ENCODE results near the gene GPR183. TPM values are rescaled to one million over a fixed set of nuclear protein-coding genes. Genes with fewer than 3 reads are reported as not detected.

GPR183 gene
- total and polyA plus RNA-seq, 2 experiments from 2014 or later: 0.25 TPM; not detected in 1

DNA sequence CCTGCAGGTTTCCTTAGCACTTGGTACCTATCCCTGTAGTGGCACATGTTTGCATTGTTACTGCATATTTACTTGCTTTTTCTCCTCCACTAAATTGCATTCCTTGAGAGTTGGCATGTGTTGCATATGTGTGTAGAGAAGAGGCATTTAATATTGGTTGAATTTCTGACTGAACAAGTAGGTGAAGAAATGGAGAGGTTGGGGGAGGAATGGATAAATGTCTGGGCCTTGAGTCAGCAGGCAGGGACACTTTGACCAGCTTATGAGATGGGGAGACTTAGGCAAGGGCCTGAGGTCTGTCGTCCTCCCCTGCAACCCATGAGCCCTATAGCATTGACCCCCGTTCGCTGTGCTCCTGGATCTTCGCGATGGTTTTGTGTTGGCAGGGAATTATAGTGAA lies 47.0 kb downstream of the GPR183 start:
- 94 to 96% methylated on average over 5 of the region's 5 CpGs for WGBS, 2 experiments (ENCODE audit: low coverage in 1 of 2, low lambda C conversion rate in 2 of 2, missing lambda C conversion rate in 2 of 2)
- H3K4me1 ChIP-seq (ENCODE audit: insufficient read depth): peaks cover 26% of the 10 kb centered on the region
- no peaks in the 10 kb centered on the region for H3F3A ChIP-seq (ENCODE audit: insufficient read depth)
- H3K9me3 ChIP-seq (ENCODE audit: low read depth): no peaks in the 10 kb centered on the region
- no peak overlapping the region for H3K4me2 ChIP-seq (ENCODE audit: unreplicated experiment)
- H2AFZ ChIP-seq: no peak overlapping the region
- peaks cover 3% of the 10 kb centered on the region; the same call in 1 of the 2 replicates for H3K79me2 ChIP-seq (ENCODE audit: insufficient read depth)
- H3K27ac ChIP-seq: no peak overlapping the region
- no peaks in the 10 kb centered on the region for H3K36me3 ChIP-seq (ENCODE audit: low read depth)
- TF ChIP-seq EZH2phosphoT487 (IDR thresholded peaks at IDR 0.05; ENCODE audit: insufficient read depth, low read depth): no peak
- no peak for TF ChIP-seq EZH2 (IDR thresholded peaks at IDR 0.05; ENCODE audit: insufficient read depth, poor library complexity, severe bottlenecking)
- no peak overlapping the region for H3K9ac ChIP-seq
- H3K4me3 ChIP-seq: no peak overlapping the region
- DNase-seq: peak; percentile 26
- no peaks in the 10 kb centered on the region for H4K20me1 ChIP-seq (ENCODE audit: insufficient read depth)
- in situ Hi-C loops (cut with MboI): loop anchor here (10.0 kb wide), 1 partner anchor 85 kb away; no protein-coding TSS in a partner anchor
- H3K9me2 ChIP-seq (ENCODE audit: insufficient read depth): no peaks in the 10 kb centered on the region
- no peaks in the 10 kb centered on the region for H3K27me3 ChIP-seq (replicated peaks; ENCODE audit: insufficient read depth)

- no peaks in the 10 kb centered on the region for H3K36me3 ChIP-seq (ENCODE audit: low read depth)
- in situ Hi-C loops (cut with MboI): no loop called here
- no peaks in the 10 kb centered on the region for H3K9me3 ChIP-seq (ENCODE audit: low read depth)
- H3K27ac ChIP-seq: no peak overlapping the region
- no peak overlapping the region for H3K4me2 ChIP-seq (ENCODE audit: unreplicated experiment)
- H4K20me1 ChIP-seq (ENCODE audit: insufficient read depth): no peaks in the 10 kb centered on the region
- H3K4me1 ChIP-seq (ENCODE audit: insufficient read depth): peaks cover 26% of the 10 kb centered on the region
- no peak for DNase-seq
- H3K9me2 ChIP-seq (ENCODE audit: insufficient read depth): no peaks in the 10 kb centered on the region
- WGBS, 2 experiments (ENCODE audit: low coverage in 1 of 2, low lambda C conversion rate in 2 of 2, missing lambda C conversion rate in 2 of 2): 98 to 99% methylated on average over 3 of the region's 3 CpGs
- H2AFZ ChIP-seq: no peak overlapping the region
- no peaks in the 10 kb centered on the region for H3K27me3 ChIP-seq (replicated peaks; ENCODE audit: insufficient read depth)
- TF ChIP-seq EZH2 (IDR thresholded peaks at IDR 0.05; ENCODE audit: insufficient read depth, poor library complexity, severe bottlenecking) (no peak), EZH2phosphoT487 (IDR thresholded peaks at IDR 0.05; ENCODE audit: insufficient read depth, low read depth) (no peak)
- H3K9ac ChIP-seq: no peak overlapping the region
- H3F3A ChIP-seq (ENCODE audit: insufficient read depth): no peaks in the 10 kb centered on the region
- H3K79me2 ChIP-seq (ENCODE audit: insufficient read depth): peaks cover 3% of the 10 kb centered on the region; the same call in 1 of the 2 replicates
- H3K4me3 ChIP-seq: no peak overlapping the region
These were observed 48.3 kb downstream of the GPR183 start for GRCh38 chr13:99258946-99259345.

DNA sequence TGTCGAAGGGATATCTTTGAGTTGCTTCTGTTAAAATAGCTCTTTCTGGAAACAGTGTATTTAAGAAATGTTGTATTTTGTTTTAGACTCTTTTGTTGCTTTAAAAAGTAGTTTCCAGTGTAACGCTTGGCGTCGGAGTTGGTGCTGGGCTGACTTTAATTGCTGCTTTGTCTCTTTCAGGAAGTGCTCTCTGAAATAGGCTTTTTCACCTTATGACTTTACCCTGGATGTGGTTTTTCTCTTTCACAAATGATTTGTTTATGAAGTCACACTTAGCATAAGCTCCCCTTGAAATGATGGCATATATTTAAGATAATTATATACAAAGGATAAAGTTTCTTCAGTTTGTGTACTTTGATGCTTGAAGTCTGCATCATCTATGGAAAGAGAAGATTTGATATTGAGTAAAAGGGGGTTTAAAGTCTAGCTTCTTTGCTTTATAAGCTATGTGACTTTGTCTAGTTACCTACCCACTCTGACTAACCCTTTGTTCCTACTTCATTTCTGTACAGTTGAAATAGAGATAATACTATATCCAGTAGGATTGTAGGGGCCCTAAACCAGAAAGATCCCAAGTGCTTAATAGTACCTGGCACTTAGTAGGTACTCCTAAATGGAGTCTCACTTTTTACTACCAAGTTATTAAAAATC lies 48.9 kb downstream of the GPR183 start, which contains the start of gene GPR18:
Gene GPR18 (minus strand): TSS at position 170 of the 651 bp plus-strand sequence. CDS start 2,507 bp downstream, outside the sequence.
- WGBS, 2 experiments (ENCODE audit: low coverage in 1 of 2, low lambda C conversion rate in 2 of 2, missing lambda C conversion rate in 2 of 2): 90 to 92% methylated on average over 4 of the region's 4 CpGs
- no peaks in the 10 kb centered on the region for H3K36me3 ChIP-seq (ENCODE audit: low read depth)
- no peaks in the 10 kb centered on the region for H4K20me1 ChIP-seq (ENCODE audit: insufficient read depth)
- H3K9me2 ChIP-seq (ENCODE audit: insufficient read depth): no peaks in the 10 kb centered on the region
- peak within 1 kb of the TSS; percentile 33 for H3K4me2 ChIP-seq (ENCODE audit: unreplicated experiment)
- H2AFZ ChIP-seq: no peak within 1 kb of the TSS
- peaks cover 3% of the 10 kb centered on the region; the same call in 1 of the 2 replicates for H3K79me2 ChIP-seq (ENCODE audit: insufficient read depth)
- H3K4me3 ChIP-seq: no peak within 1 kb of the TSS
- peak within 1 kb of the TSS; percentile 19 for H3K27ac ChIP-seq
- no peaks in the 10 kb centered on the region for H3K27me3 ChIP-seq (replicated peaks; ENCODE audit: insufficient read depth)
- H3K9me3 ChIP-seq (ENCODE audit: low read depth): no peaks in the 10 kb centered on the region
- no peak within 1 kb of the TSS for H3K9ac ChIP-seq
- TF ChIP-seq EZH2phosphoT487 (IDR thresholded peaks at IDR 0.05; ENCODE audit: insufficient read depth, low read depth): no peak
- no peak for TF ChIP-seq EZH2 (IDR thresholded peaks at IDR 0.05; ENCODE audit: insufficient read depth, poor library complexity, severe bottlenecking)
- no peaks in the 10 kb centered on the region for H3F3A ChIP-seq (ENCODE audit: insufficient read depth)
- no peak for DNase-seq
- H3K4me1 ChIP-seq (ENCODE audit: insufficient read depth): peaks cover 26% of the 10 kb centered on the region
- in situ Hi-C loops (cut with MboI): no loop called here

DNA sequence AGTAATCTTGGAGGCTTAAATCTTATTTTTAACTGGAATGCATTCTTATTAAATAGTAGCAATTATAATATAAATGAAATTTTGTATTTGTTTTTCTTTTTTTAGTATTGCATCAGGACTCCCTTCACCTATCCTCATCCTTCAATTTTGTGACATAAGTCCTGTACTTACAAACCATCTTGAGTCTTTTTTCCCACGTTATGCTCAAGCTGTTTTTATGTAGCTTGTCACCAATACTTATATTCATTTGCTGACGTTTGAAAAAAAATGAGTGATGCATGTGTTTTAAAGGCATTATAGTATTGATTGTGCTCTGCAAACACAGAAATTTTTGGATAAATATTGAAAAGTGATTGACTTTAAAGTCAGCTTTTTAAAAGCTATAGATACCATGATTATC lies 49.9 kb downstream of the GPR183 start:
- H3K9ac ChIP-seq: no peak overlapping the region
- H3K9me2 ChIP-seq (ENCODE audit: insufficient read depth): no peaks in the 10 kb centered on the region
- in situ Hi-C loops (cut with MboI): no loop called here
- peaks cover 26% of the 10 kb centered on the region for H3K4me1 ChIP-seq (ENCODE audit: insufficient read depth)
- H3K27ac ChIP-seq: peak overlapping the region; percentile 19
- no peak for TF ChIP-seq EZH2phosphoT487 (IDR thresholded peaks at IDR 0.05; ENCODE audit: insufficient read depth, low read depth)
- no peak for TF ChIP-seq EZH2 (IDR thresholded peaks at IDR 0.05; ENCODE audit: insufficient read depth, poor library complexity, severe bottlenecking)
- WGBS, 2 experiments (ENCODE audit: low coverage in 1 of 2, low lambda C conversion rate in 2 of 2, missing lambda C conversion rate in 2 of 2): 93 to 96% methylated on average over 2 of the region's 2 CpGs
- peaks cover 3% of the 10 kb centered on the region; the same call in 1 of the 2 replicates for H3K79me2 ChIP-seq (ENCODE audit: insufficient read depth)
- H3K9me3 ChIP-seq (ENCODE audit: low read depth): no peaks in the 10 kb centered on the region
- no peak overlapping the region for H3K4me3 ChIP-seq
- H3K4me2 ChIP-seq (ENCODE audit: unreplicated experiment): peak overlapping the region; percentile 33
- no peak for DNase-seq
- no peak overlapping the region for H2AFZ ChIP-seq
- H3K36me3 ChIP-seq (ENCODE audit: low read depth): no peaks in the 10 kb centered on the region
- no peaks in the 10 kb centered on the region for H3K27me3 ChIP-seq (replicated peaks; ENCODE audit: insufficient read depth)
- H4K20me1 ChIP-seq (ENCODE audit: insufficient read depth): no peaks in the 10 kb centered on the region
- H3F3A ChIP-seq (ENCODE audit: insufficient read depth): no peaks in the 10 kb centered on the region

Data from GM23248 (cell line).